ENCODE measurements around the gene BUD13. TPM values are rescaled to one million over a fixed set of nuclear protein-coding genes. Genes with fewer than 3 reads are reported as not detected.

Gene BUD13
- total RNA-seq, 1 experiment from 2014 or later = 22.9 TPM

GRCh38 chr11:116700586-116701220 is 72.1 kb downstream of the BUD13 start:
- Histone ChIP-seq H3K4me2 (ENCODE audit: low read length) (no peak overlapping the region), H2AFZ (ENCODE audit: low read depth, low read length, poor library complexity, severe bottlenecking) (no peak overlapping the region), H3K36me3 (ENCODE audit: control insufficient read depth in 1 of 2, insufficient read depth in 2 of 2, low read length in 2 of 2) (no peaks in the 10 kb centered on the region), H3K4me3 (replicated peaks in 1 of 2; ENCODE audit: low read depth in 1 of 2, low read length in 2 of 2) (no peak overlapping the region), H3K4me1 (ENCODE audit: control insufficient read depth in 1 of 2, insufficient read depth in 2 of 2, low read length in 2 of 2) (peaks cover 2 to 12% of the 10 kb centered on the region in 2 experiments; a peak in 3 of 4 replicates), H3K9me3 (ENCODE audit: control insufficient read depth in 1 of 2, insufficient read depth in 1 of 2, low read depth in 1 of 2, low read length in 2 of 2) (no peaks in the 10 kb centered on the region), H3K27ac (ENCODE audit: low read depth, low read length) (no peak overlapping the region), H3K27me3 (ENCODE audit: insufficient read depth, low read length) (0 out of 2 replicates have a peak, but pooled peaks cover 4% of the 10 kb centered on the region), H3K9ac (ENCODE audit: low read length) (no peak overlapping the region), H4K20me1 (ENCODE audit: insufficient read depth) (no peaks in the 10 kb centered on the region), H3K9me2 (ENCODE audit: insufficient read depth) (no peaks in the 10 kb centered on the region), H3K79me2 (ENCODE audit: insufficient read depth, low read length) (no peaks in the 10 kb centered on the region)
- RAD21 ChIA-PET (ENCODE audit: low non-redundant PET in 1 of 2, low total read pairs in 2 of 2, uncharacterized antibody in 2 of 2, unreplicated experiment in 2 of 2) = no interaction called here
- POLR2A ChIA-PET = no interaction called here
- TF ChIP-seq EZH2 (IDR thresholded peaks at IDR 0.05) (no peak), RAD21 (IDR thresholded peaks at IDR 0.05; ENCODE audit: low read depth) (no peak), ZNF274 (IDR thresholded peaks at IDR 0.05; ENCODE audit: low read depth, low read length) (no peak), ZBTB33 (IDR thresholded peaks at IDR 0.05; ENCODE audit: extremely low read depth, insufficient replicate concordance, low read length) (no peak), ATF3 (IDR thresholded peaks at IDR 0.05) (no peak), POLR2A (IDR thresholded peaks at IDR 0.05; ENCODE audit: borderline replicate concordance, extremely low read depth, insufficient read depth, insufficient read length) (no peak), EZH2phosphoT487 (IDR thresholded peaks at IDR 0.05; ENCODE audit: borderline replicate concordance) (no peak), CEBPB (IDR thresholded peaks at IDR 0.05; ENCODE audit: low read depth) (no peak), TCF7L2 (IDR thresholded peaks at IDR 0.05; ENCODE audit: borderline replicate concordance, extremely low read depth, insufficient read depth, insufficient read length) (no peak), ELF1 (IDR thresholded peaks at IDR 0.05; ENCODE audit: borderline replicate concordance, low read depth) (no peak)
- no TSS peak for BruUV-seq (replicated peaks)
- intact Hi-C loops (cut with micrococcal nuclease) = no loop called here
- CTCF ChIA-PET = no interaction called here
- no peak for DNase-seq (ENCODE audit: low read depth, low spot score)
- no peak for ATAC-seq

Other genes starting within 250 kb of the BUD13 start
- 56.3 TPM for gene ZPR1, start 15.0 kb upstream of the BUD13 start, total RNA-seq (2021; ENCODE audit: unreplicated experiment)
- 0.12 TPM for gene APOA5, start 18.9 kb upstream of the BUD13 start, total RNA-seq (2021; ENCODE audit: unreplicated experiment)
- gene APOA4, start 50.3 kb upstream of the BUD13 start, total RNA-seq (2021; ENCODE audit: unreplicated experiment) = not detected
- 3.5 TPM for gene APOC3, start 56.9 kb upstream of the BUD13 start, total RNA-seq (2021; ENCODE audit: unreplicated experiment)
- gene APOA1, start 64.6 kb upstream of the BUD13 start, total RNA-seq (2021; ENCODE audit: unreplicated experiment) = 2.0 TPM

Measured in HCT116 (cell line).